LNCAP (cell line): ENCODE measurements around the gene MYO7B.

Experiments
- CTCF ChIP-seq: fragments of 450-650 bp; IDR thresholded peaks from 2 replicates; pipeline ENCODE4 v1.5.1; 2017; ENCODE audit warnings: mild to moderate bottlenecking

MYO7B gene

GRCh38 chr2:127584047-127584446, 48.6 kb downstream of the MYO7B start:
- TF ChIP-seq CTCF = no peak

GRCh38 chr2:127584516-127585033, 49.1 kb downstream of the MYO7B start:
- no peak for TF ChIP-seq CTCF

- TF ChIP-seq CTCF = no peak
Observed at GRCh38 chr2:127585270-127585807, 49.9 kb downstream of the MYO7B start.

- TF ChIP-seq CTCF = no peak
Observed at GRCh38 chr2:127586136-127586535, 50.7 kb downstream of the MYO7B start.

- TF ChIP-seq CTCF = no peak
Observed at GRCh38 chr2:127586746-127587295, 51.3 kb downstream of the MYO7B start.

GRCh38 chr2:127588241-127588640, 52.8 kb downstream of the MYO7B start:
- TF ChIP-seq CTCF = no peak

- TF ChIP-seq CTCF = no peak
Observed at GRCh38 chr2:127589358-127589757, 53.9 kb downstream of the MYO7B start.

GRCh38 chr2:127589841-127590240, 54.4 kb downstream of the MYO7B start:
- no peak for TF ChIP-seq CTCF
